IMR-90 (cell line): ENCODE data around the gene AVPI1. TPM values are rescaled to one million over a fixed set of nuclear protein-coding genes. Genes with fewer than 3 reads are reported as not detected.
A peak's percentile ranks its signal among the peaks of the same experiment; 100 is the strongest.

Experiments used
- ATAC-seq: fragments of 200-7000 bp; cut with Tn5 transposase; 2 replicates; pipeline ENCODE4 v1.9.1; 2020; ENCODE audit warnings: low read depth, mild to moderate bottlenecking, moderate library complexity
- BruUV-seq: library from RNA; stranded (reverse); fragments of 400-500 nt; replicated peaks from 2 replicates; lab custom pipeline; 2021; lab: Mats Ljungman, UMichigan
- CTCF ChIA-PET: fragments of 300-600 bp; formaldehyde crosslinking; extraction: SDS; loops from one replicate; lab custom pipeline; 2021; ENCODE audit warnings: antibody characterized with exemption; lab: Yijun Ruan, JAX
- POLR2A ChIA-PET: fragments of 300-600 bp; sonication (Branson Sonifier 250); formaldehyde crosslinking; loops from one replicate; lab custom pipeline; 2022; ENCODE audit warnings: antibody characterized with exemption; ENCODE audit not compliant: unreplicated experiment; lab: Charles Lee
- DNase-seq: peaks from one replicate; pipeline ENCODE4 v3.0.0; 2013
- H2AFZ ChIP-seq: replicated peaks from 2 replicates; pipeline ENCODE3; 2013; ENCODE audit warnings: low read length, mild to moderate bottlenecking; ENCODE audit not compliant: poor library complexity
- H2AK5ac ChIP-seq: 2 replicates; pipeline ENCODE4 v1.6.1; 2013; ENCODE audit warnings: low read depth, low read length, inconsistent platforms
- H2AK9ac ChIP-seq: replicated peaks from 2 replicates; pipeline ENCODE3; 2013; ENCODE audit warnings: mild to moderate bottlenecking, low read depth, low read length, moderate library complexity; ENCODE audit not compliant: poor library complexity
- H2BK120ac ChIP-seq: 2 replicates; pipeline ENCODE4 v1.6.1; 2013; ENCODE audit warnings: low read depth, low read length, inconsistent platforms
- H2BK15ac ChIP-seq: 3 replicates; pipeline ENCODE4 v1.6.1; 2013; ENCODE audit warnings: low read depth, low read length, inconsistent platforms
- H2BK20ac ChIP-seq: 2 replicates; pipeline ENCODE4 v1.6.1; 2013; ENCODE audit warnings: low read depth, mild to moderate bottlenecking, inconsistent platforms, low read length, moderate library complexity
- H2BK5ac ChIP-seq: 2 replicates; pipeline ENCODE4 v1.6.1; 2013; ENCODE audit warnings: mild to moderate bottlenecking, low read depth, low read length, inconsistent platforms; ENCODE audit not compliant: poor library complexity, severe bottlenecking
- H3K14ac ChIP-seq: replicated peaks from 2 replicates; pipeline ENCODE4 v1.6.1; 2013; ENCODE audit warnings: low read depth, low read length, inconsistent platforms
- H3K18ac ChIP-seq: 2 replicates; pipeline ENCODE4 v1.6.1; 2013; ENCODE audit warnings: low read depth, low read length, control low read depth
- H3K23ac ChIP-seq: 2 replicates; pipeline ENCODE4 v1.6.1; 2013; ENCODE audit warnings: low read depth, low read length, inconsistent platforms
- H3K27ac ChIP-seq: 2 replicates; pipeline ENCODE4 v1.5.1; 2013; ENCODE audit warnings: mild to moderate bottlenecking, control low read depth, low read length; ENCODE audit not compliant: insufficient read depth
- H3K27me3 ChIP-seq: 2 replicates; pipeline ENCODE4 v1.6.1; 2013; ENCODE audit warnings: low read length; ENCODE audit not compliant: control insufficient read depth, insufficient read depth
- H3K36me3 ChIP-seq: 2 replicates; pipeline ENCODE4 v1.6.1; 2013; ENCODE audit warnings: low read length, mixed read lengths; ENCODE audit not compliant: control insufficient read depth, insufficient read depth
- H3K4ac ChIP-seq: 2 replicates; pipeline ENCODE4 v1.6.1; 2013; ENCODE audit warnings: low read depth, low read length, inconsistent platforms
- H3K4me1 ChIP-seq: 2 replicates; pipeline ENCODE4 v1.6.1; 2013; ENCODE audit warnings: low read length, mixed read lengths; ENCODE audit not compliant: control insufficient read depth, insufficient read depth
- H3K4me2 ChIP-seq: 2 replicates; pipeline ENCODE4 v1.6.1; 2013; ENCODE audit warnings: low read depth, mild to moderate bottlenecking, control low read depth, low read length, moderate library complexity
- H3K4me3 ChIP-seq: 2 replicates; pipeline ENCODE4 v1.5.1; 2013; ENCODE audit warnings: low read depth, mild to moderate bottlenecking, control low read depth, low read length, moderate library complexity; ENCODE audit not compliant: insufficient read depth
- H3K56ac ChIP-seq: 2 replicates; pipeline ENCODE4 v1.6.1; 2013; ENCODE audit warnings: low read length, inconsistent platforms; ENCODE audit not compliant: insufficient read depth; ENCODE audit errors: extremely low read depth
- H3K79me1 ChIP-seq, 2 experiments: 2 replicates each; pipeline ENCODE4 v1.6.1; 2013; ENCODE audit warnings: low read length in 2 of 2, inconsistent platforms in 1 of 2, low read depth in 1 of 2
- H3K9ac ChIP-seq: 2 replicates; pipeline ENCODE4 v1.6.1; 2013; ENCODE audit warnings: low read depth, low read length, control low read depth
- H3K9me1 ChIP-seq: 2 replicates; pipeline ENCODE4 v1.6.1; 2013; ENCODE audit warnings: low read length, inconsistent platforms; ENCODE audit not compliant: insufficient read depth
- H3K9me3 ChIP-seq: 2 replicates; pipeline ENCODE4 v1.6.1; 2013; ENCODE audit warnings: low read length; ENCODE audit not compliant: control insufficient read depth, insufficient read depth
- H4K20me1 ChIP-seq: 2 replicates; pipeline ENCODE4 v1.6.1; 2013; ENCODE audit warnings: low read length, inconsistent platforms; ENCODE audit not compliant: insufficient read depth
- H4K5ac ChIP-seq: 2 replicates; pipeline ENCODE4 v1.6.1; 2013; ENCODE audit warnings: mild to moderate bottlenecking, low read depth, low read length, control low read depth
- H4K8ac ChIP-seq, 2 experiments: 2 replicates each; pipeline ENCODE4 v1.6.1; 2013; ENCODE audit warnings: low read depth in 2 of 2, low read length in 2 of 2, control low read depth in 1 of 2, inconsistent platforms in 1 of 2
- H4K91ac ChIP-seq: 2 replicates; pipeline ENCODE4 v1.6.1; 2013; ENCODE audit warnings: low read depth, low read length, inconsistent platforms; ENCODE audit not compliant: insufficient read depth
- BHLHE40 ChIP-seq: fragments of 150-350 bp; IDR thresholded peaks from 2 replicates; pipeline ENCODE4 v1.6.1; 2016; ENCODE audit warnings: mild to moderate bottlenecking, low read depth, low read length
- CEBPB ChIP-seq: IDR thresholded peaks from 2 replicates; pipeline ENCODE4 v1.6.1; 2012; ENCODE audit warnings: low read depth, low read length, improper control_type of control experiment
- CHD1 ChIP-seq: IDR thresholded peaks from 2 replicates; pipeline ENCODE4 v1.6.1; 2012; ENCODE audit warnings: low read depth, low read length, improper control_type of control experiment
- CTCF ChIP-seq: conservative IDR thresholded peaks from 2 replicates; pipeline ENCODE4 v1.5.1; 2012; ENCODE audit warnings: mild to moderate bottlenecking, low read depth, low read length, improper control_type of control experiment
- FOS ChIP-seq: fragments of 150-350 bp; IDR thresholded peaks from 2 replicates; pipeline ENCODE4 v1.6.1; 2016; ENCODE audit warnings: low read depth, low read length
- MAFK ChIP-seq: IDR thresholded peaks from 2 replicates; pipeline ENCODE4 v1.6.1; 2012; ENCODE audit warnings: low read depth, low read length, improper control_type of control experiment
- MAZ ChIP-seq: IDR thresholded peaks from 2 replicates; pipeline ENCODE4 v1.6.1; 2012; ENCODE audit warnings: low read depth, mild to moderate bottlenecking, low read length, improper control_type of control experiment, moderate library complexity, borderline replicate concordance
- RAD21 ChIP-seq: IDR thresholded peaks from 2 replicates; pipeline ENCODE4 v1.6.1; 2012; ENCODE audit warnings: low read length, improper control_type of control experiment
- RCOR1 ChIP-seq: IDR thresholded peaks from 2 replicates; pipeline ENCODE4 v1.6.1; 2012; ENCODE audit warnings: mild to moderate bottlenecking, low read length, improper control_type of control experiment; ENCODE audit not compliant: insufficient replicate concordance
- SMC3 ChIP-seq: fragments of 150-350 bp; IDR thresholded peaks from 2 replicates; pipeline ENCODE4 v1.6.1; 2016; ENCODE audit warnings: low read depth, mild to moderate bottlenecking, antibody characterized with exemption, low read length, moderate library complexity
- USF2 ChIP-seq: fragments of 150-350 bp; IDR thresholded peaks from 2 replicates; pipeline ENCODE4 v1.6.1; 2017; ENCODE audit warnings: mild to moderate bottlenecking, antibody characterized with exemption, low read length, low read depth
- whole genome bisulfite sequencing, 2 experiments: methylation state at CpG; one replicate each; pipeline versions ENCODE4 v1.1.5 to v1.1.7; 2013; ENCODE audit warnings: missing lambda C conversion rate in 2 of 2; ENCODE audit not compliant: insufficient read length in 1 of 2; ENCODE audit errors: extremely low coverage in 2 of 2; 5-methylcytosine and 5-hydroxymethylcytosine counted together
- dilution Hi-C: fragments of 300-500 bp; cut with HindIII; formaldehyde crosslinking; loops from one replicate; pipeline ENCODE4 v1.14.3; 2018; ENCODE audit warnings: low sequenced_read_pairs; ENCODE audit not compliant: unreplicated experiment
- in situ Hi-C: fragments of 300-500 bp; cut with MboI; formaldehyde crosslinking; loops from 3 replicates; pipeline ENCODE4 v1.14.3; 2019; ENCODE audit warnings: low sequenced_read_pairs, inconsistent platforms, mixed read lengths
- intact Hi-C: fragments of 100-400 bp; cut with micrococcal nuclease; formaldehyde crosslinking; loops from 2 replicates; pipeline ENCODE4 v1.10.0; 2022
- polyA plus RNA-seq, 3 experiments: library from polyadenylated mRNA; depleted of rRNA; stranded (reverse); fragments of >200 nt; gene quantifications; 2 replicates each; pipeline ENCODE4 v1.2.3, GENCODE V29; 2012; ENCODE audit warnings: low replicate concordance in 1 of 3
- total RNA-seq: library from RNA; depleted of rRNA; stranded (reverse); fragments of >200 nt; gene quantifications from 2 replicates; pipeline ENCODE4 v1.2.3, GENCODE V29; 2012
- TF ChIP-seq, protein P1 (sequence below): fragments of 150-350 bp; IDR thresholded peaks from 2 replicates; pipeline ENCODE4 v1.6.1; 2016; ENCODE audit warnings: low read depth, mild to moderate bottlenecking, low read length, moderate library complexity, borderline replicate concordance

The AVPI1 gene
- total and polyA plus RNA-seq, 2 of the 4 experiments (the other 2 are of a cell fraction): 26.7 to 29.8 TPM

DNA sequence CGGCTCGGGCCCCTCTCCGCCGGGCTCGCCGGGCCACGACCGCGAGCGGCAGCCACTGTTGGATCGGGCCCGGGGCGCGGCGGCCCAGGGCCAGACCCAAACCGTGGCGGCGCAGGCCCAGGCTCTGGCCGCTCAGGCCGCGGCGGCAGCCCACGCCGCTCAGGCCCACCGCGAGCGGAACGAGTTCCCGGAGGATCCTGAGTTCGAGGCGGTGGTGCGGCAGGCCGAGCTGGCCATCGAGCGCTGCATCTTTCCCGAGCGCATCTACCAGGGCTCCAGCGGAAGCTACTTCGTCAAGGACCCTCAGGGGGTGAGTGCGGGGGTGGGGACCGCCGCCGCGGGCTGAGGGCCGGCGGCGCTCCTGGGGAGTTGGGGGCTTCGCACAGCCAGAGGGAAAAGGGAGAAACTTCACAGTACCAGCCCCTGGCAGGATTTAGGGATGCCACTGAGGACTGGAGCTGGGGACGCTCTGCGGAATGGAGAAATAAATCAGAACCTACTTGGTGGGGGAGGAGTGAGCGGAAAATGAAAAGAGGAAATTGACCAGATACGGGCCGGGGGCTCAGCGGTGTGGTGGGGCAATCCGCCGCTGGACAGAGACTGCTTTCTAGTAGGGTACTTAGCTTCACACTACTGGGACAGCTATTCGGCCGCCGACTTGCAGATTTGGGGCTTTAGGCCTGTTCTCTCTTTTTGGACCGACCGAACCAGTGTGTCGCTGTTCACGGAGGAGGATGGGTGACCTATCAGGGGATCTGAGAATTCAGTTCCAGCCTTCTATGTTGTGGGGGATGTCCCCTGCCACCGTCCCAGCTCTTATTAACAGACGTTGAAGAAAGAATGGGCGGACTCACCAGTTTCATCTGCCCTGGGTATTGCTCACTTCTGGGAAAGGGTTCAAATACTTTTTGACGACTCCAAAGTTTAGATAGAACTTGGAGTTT is 45.9 kb downstream of the AVPI1 start:
- intact Hi-C loops: loop anchor here (1.0 to 5.0 kb wide), 3 partner anchors 8 to 144 kb away; partner anchors contain the start of genes ANKRD2, MMS19 and UBTD1
- dilution Hi-C loops: no loop called here
- in situ Hi-C loops: no loop called here
- TF ChIP-seq MAZ (no peak), SMC3 (no peak), BHLHE40 (no peak), MAFK (no peak), RAD21 (no peak), RCOR1 (no peak), USF2 (no peak), CHD1 (no peak; the same call in 1 of the 2 replicates), FOS (no peak), CTCF (no peak), CEBPB (no peak)
- TF ChIP-seq, protein P1, sequence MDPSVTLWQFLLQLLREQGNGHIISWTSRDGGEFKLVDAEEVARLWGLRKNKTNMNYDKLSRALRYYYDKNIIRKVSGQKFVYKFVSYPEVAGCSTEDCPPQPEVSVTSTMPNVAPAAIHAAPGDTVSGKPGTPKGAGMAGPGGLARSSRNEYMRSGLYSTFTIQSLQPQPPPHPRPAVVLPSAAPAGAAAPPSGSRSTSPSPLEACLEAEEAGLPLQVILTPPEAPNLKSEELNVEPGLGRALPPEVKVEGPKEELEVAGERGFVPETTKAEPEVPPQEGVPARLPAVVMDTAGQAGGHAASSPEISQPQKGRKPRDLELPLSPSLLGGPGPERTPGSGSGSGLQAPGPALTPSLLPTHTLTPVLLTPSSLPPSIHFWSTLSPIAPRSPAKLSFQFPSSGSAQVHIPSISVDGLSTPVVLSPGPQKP: no peak

More for the DNA sequence above, 45.9 kb downstream of the AVPI1 start:
- peak overlapping the region; percentile 45; the same call in 1 of the 3 replicates for H2BK15ac ChIP-seq
- peak overlapping the region; percentile 71 for H3K4ac ChIP-seq
- H3K27me3 ChIP-seq: no peaks in the 10 kb centered on the region
- H3K79me1 ChIP-seq: peaks cover 10 to 37% of the 10 kb centered on the region in 2 experiments; a peak in 3 of 4 replicates
- 2% methylated on average over 36 of the region's 67 CpGs; no CpG with 5 or more reads in 1 of the 2 experiments for WGBS, 2 experiments
- H3K23ac ChIP-seq: peak overlapping the region; percentile 82
- H4K20me1 ChIP-seq: peaks cover 9% of the 10 kb centered on the region; the same call in 1 of the 2 replicates
- H4K5ac ChIP-seq: no peak overlapping the region
- H3K4me3 ChIP-seq: peak overlapping the region; percentile 77
- H3K9me3 ChIP-seq: no peaks in the 10 kb centered on the region
- H4K91ac ChIP-seq: peak overlapping the region; percentile 10
- ATAC-seq (peak; percentile 39), DNase-seq (peak; percentile 77)
- no peak overlapping the region for H2BK20ac ChIP-seq
- H2AFZ ChIP-seq: peak overlapping the region; percentile 84
- no peaks in the 10 kb centered on the region for H3K4me1 ChIP-seq
- H3K18ac ChIP-seq: peak overlapping the region; percentile 55; the same call in 1 of the 2 replicates
- peaks cover 9% of the 10 kb centered on the region for H3K36me3 ChIP-seq
- peak overlapping the region; percentile 43 for H2BK120ac ChIP-seq
- peak overlapping the region; percentile 91 for H2BK5ac ChIP-seq
- ChIA-PET CTCF (interaction anchor here (0.6 to 1.2 kb wide), 4 partner anchors 14 to 555 kb away, joined by 3 to 4 read pairs (median 3); no protein-coding TSS in a partner anchor), POLR2A (interaction anchor here (1.0 kb wide), 1 partner anchor 13 kb away, joined by 3 read pairs; no protein-coding TSS in a partner anchor)
- BruUV-seq: no TSS peak
- H3K56ac ChIP-seq: peak overlapping the region; percentile 66; the same call in 1 of the 2 replicates
- H2AK9ac ChIP-seq: peak overlapping the region; percentile 94
- peaks cover 7% of the 10 kb centered on the region; the same call in 1 of the 2 replicates for H3K9me1 ChIP-seq
- peak overlapping the region; percentile 22 for H2AK5ac ChIP-seq
- peak overlapping the region; percentile 90 for H3K9ac ChIP-seq
- peak overlapping the region; percentile 49 for H3K14ac ChIP-seq
- peak overlapping the region; percentile 90 for H3K4me2 ChIP-seq
- peak overlapping the region in 1 of 2 experiments; percentile 57; a peak in 2 of 4 replicates for H4K8ac ChIP-seq
- peak overlapping the region; percentile 88 for H3K27ac ChIP-seq
